Heart left ventricle (tissue), 13 donors: ENCODE data around the gene MGLL.

Source experiments
- CTCF ChIP-seq, 12 donors: fragments of 200-600 bp; sonication (generic) in 4 of 12; IDR thresholded peaks; one replicate each; pipeline versions ENCODE4 v1.5.0 to v1.8.0; 2018 to 2022; ENCODE audit warnings: antibody characterized with exemption in 12 of 12, mild to moderate bottlenecking in 5 of 12
- POLR2A ChIP-seq, 2 donors: fragments of 450-650 bp; IDR thresholded peaks; one replicate each; pipeline ENCODE4 v1.6.1; 2017; ENCODE audit warnings: antibody characterized with exemption in 2 of 2, mild to moderate bottlenecking in 2 of 2, moderate library complexity in 2 of 2
- donor health status: ischemic (EF 13 %, LVEDD 7.1; RV severe dilation, severe dysfunction).
- donor health status: DM: no; HTN: yes; CAD: no.
- donor health status: DM: no; HTN: no; CAD: no.
- donor health status: ischemic (EF 25% LVEDD 6.9; RV normal size, moderate dysfunction).
- donor health status: ischemic (EF 25% LVEDD 5.7; RV mildly dilated, moderate dysfunction).
- donor health status: ischemic (EF 35%, LVEDD 5.7; RV mildly dilated, moderate dysfunction).
- donor health status: nonischemic (EF 11% LVEDD 7.7; RV severe dilation, severe dysfunction).
- donor health status: DM: yes; HTN: yes; CAD: no.
- donor health status: PGD.
- donor health status: ischemic (EF 29% LVEDD 5.4; RV normal size, mild dysfunction).
- donor health status: nonischemic (EF 23%, LVEDD 6.1; RV moderate dilation, normal function).

DNA sequence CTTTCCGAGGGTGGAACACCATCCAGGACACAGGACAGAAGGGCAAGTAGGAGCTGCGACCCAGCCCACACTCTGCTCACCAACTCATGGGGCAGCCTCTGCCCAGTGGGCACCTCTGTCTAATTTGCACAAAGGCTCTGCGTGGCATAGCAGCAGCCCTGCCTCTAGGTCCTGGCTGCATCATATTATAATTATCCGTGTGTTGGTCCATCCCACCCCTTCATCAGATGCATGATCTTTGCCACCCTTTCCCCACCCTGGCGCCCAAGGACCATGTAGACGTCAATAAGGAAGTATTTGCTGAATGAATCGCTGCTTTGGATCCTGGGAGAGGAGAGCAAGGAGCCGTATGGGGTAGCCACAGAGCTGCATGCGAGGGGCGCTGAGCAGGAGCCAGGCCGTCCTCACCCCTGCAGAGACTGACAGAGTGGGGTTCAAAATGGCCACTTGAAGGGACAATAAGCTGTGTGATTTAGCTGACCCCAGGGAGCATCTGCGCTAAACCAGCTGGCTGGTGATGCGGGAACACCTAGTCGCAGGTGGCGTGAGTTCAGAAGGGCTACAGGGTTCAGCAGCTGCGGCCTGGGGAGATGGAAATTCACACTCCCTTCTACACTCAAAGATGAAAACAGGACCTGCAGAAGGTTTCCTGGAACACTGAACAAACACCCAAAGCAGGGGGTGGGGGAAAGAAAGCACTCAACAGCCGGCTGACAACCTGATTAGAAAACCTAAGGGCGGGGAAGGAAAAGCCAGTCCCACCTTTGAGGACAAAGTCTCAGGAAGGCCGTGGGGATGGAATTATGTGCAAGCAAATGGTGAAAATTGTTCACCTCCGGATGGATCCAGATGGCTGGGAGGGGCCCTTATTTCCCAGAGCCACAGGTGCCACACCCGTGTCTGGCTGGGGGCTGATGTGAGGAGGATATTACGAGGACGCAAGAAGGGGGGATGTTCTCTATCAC, 6.4 kb downstream of the MGLL start:
- TF ChIP-seq CTCF (IDR thresholded peaks at IDR 0.05) (no peak), POLR2A (IDR thresholded peaks at IDR 0.05) (no peak)
